Liver (tissue), 9 donors: ENCODE measurements around the gene TTYH2. TPM values are rescaled to one million over a fixed set of nuclear protein-coding genes. Genes with fewer than 3 reads are reported as not detected.
A peak's percentile ranks its signal among the peaks of the same experiment; 100 is the strongest.

Experiments
- DNase-seq: peaks from one replicate; pipeline ENCODE4 v3.0.0-alpha.2; 2017; ENCODE audit warnings: low spot score
- H3K27ac ChIP-seq, 2 donors: one replicate each; pipeline ENCODE4 v1.7.0; 2013; ENCODE audit warnings: inconsistent platforms in 2 of 2, low read length in 2 of 2, control low read depth in 1 of 2, low read depth in 1 of 2, mild to moderate bottlenecking in 1 of 2
- H3K27me3 ChIP-seq, 4 donors: one replicate each; pipeline versions ENCODE4 v1.6.1 to v1.7.0; 2013; ENCODE audit warnings: low read length in 3 of 4, inconsistent platforms in 1 of 4, mild to moderate bottlenecking in 1 of 4, moderate library complexity in 1 of 4; ENCODE audit not compliant: control insufficient read depth in 4 of 4, insufficient read depth in 4 of 4
- H3K36me3 ChIP-seq, 4 donors: one replicate each; pipeline versions ENCODE4 v1.6.1 to v1.7.0; 2013; ENCODE audit warnings: low read length in 3 of 4, mild to moderate bottlenecking in 3 of 4, low read depth in 1 of 4, moderate library complexity in 1 of 4; ENCODE audit not compliant: control insufficient read depth in 4 of 4, insufficient read depth in 3 of 4
- H3K4me1 ChIP-seq, 4 donors: one replicate each; pipeline versions ENCODE4 v1.6.1 to v1.7.0; 2013; ENCODE audit warnings: low read length in 3 of 4, mild to moderate bottlenecking in 3 of 4, moderate library complexity in 1 of 4; ENCODE audit not compliant: control insufficient read depth in 4 of 4, insufficient read depth in 4 of 4
- H3K4me3 ChIP-seq, 3 donors: one replicate each; pipeline versions ENCODE4 v1.6.1 to v1.7.0; 2013; ENCODE audit warnings: low read length in 3 of 3, control low read depth in 1 of 3, low read depth in 1 of 3, mild to moderate bottlenecking in 1 of 3
- H3K9ac ChIP-seq, 2 donors: one replicate each; pipeline ENCODE4 v1.7.0; 2013; ENCODE audit warnings: low read length in 2 of 2, mild to moderate bottlenecking in 2 of 2, moderate library complexity in 2 of 2, control low read depth in 1 of 2, low read depth in 1 of 2
- H3K9me3 ChIP-seq, 4 donors: one replicate each; pipeline versions ENCODE4 v1.6.1 to v1.7.0; 2013; ENCODE audit warnings: low read length in 3 of 4; ENCODE audit not compliant: control insufficient read depth in 4 of 4
- CTCF ChIP-seq: fragments of 150-350 bp; IDR thresholded peaks from 2 replicates; pipeline ENCODE4 v1.5.1; 2017; ENCODE audit warnings: improper control_type of control experiment, low read depth, low read length; ENCODE audit not compliant: missing input control
- GABPA ChIP-seq, 2 donors: IDR thresholded peaks in 1 of 2; conservative IDR thresholded peaks in 1 of 2; 2 replicates each; pipeline ENCODE4 v1.6.1; 2016; ENCODE audit warnings: antibody characterized with exemption in 2 of 2, mild to moderate bottlenecking in 1 of 2, moderate library complexity in 1 of 2
- HNF4A ChIP-seq, 2 donors: conservative IDR thresholded peaks; 2 replicates each; pipeline ENCODE4 v1.6.1; 2016; ENCODE audit warnings: antibody characterized with exemption in 2 of 2, mild to moderate bottlenecking in 2 of 2
- RAD21 ChIP-seq, 2 donors: IDR thresholded peaks; 2 replicates each; pipeline ENCODE4 v1.6.1; 2016; ENCODE audit warnings: antibody characterized with exemption in 2 of 2, mild to moderate bottlenecking in 2 of 2
- REST ChIP-seq: IDR thresholded peaks from 2 replicates; pipeline ENCODE4 v1.6.1; 2016; ENCODE audit warnings: antibody characterized with exemption, mild to moderate bottlenecking
- RXRA ChIP-seq, 2 donors: IDR thresholded peaks; 2 replicates each; pipeline ENCODE4 v1.6.1; 2017 to 2018; ENCODE audit warnings: antibody characterized with exemption in 2 of 2, mild to moderate bottlenecking in 1 of 2
- YY1 ChIP-seq: IDR thresholded peaks from 2 replicates; pipeline ENCODE4 v1.6.1; 2016; ENCODE audit warnings: antibody characterized with exemption, mild to moderate bottlenecking
- WGBS: extraction: QIAGEN DNeasy Blood & Tissue Kit; methylation state at CpG from one replicate; pipeline ENCODE4 v1.1.7; 2013; 5-methylcytosine and 5-hydroxymethylcytosine counted together
- polyA plus RNA-seq, 2 donors: library from polyadenylated mRNA; stranded (reverse) in 1 of 2; unstranded in 1 of 2; fragments of 200-250 nt in 1 of 2; fragments of >200 nt in 1 of 2; fragmentation: Nextera tagmentation in 1 of 2; extraction: Ambion mirVana in 1 of 2; gene quantifications; one replicate each; pipeline versions ENCODE4 v1.2.1 to v1.2.3, GENCODE V29; 2013 to 2015
- total RNA-seq, 2 donors: library from RNA; depleted of rRNA; stranded (reverse); fragments of >200 nt; gene quantifications; one replicate each; pipeline ENCODE4 v1.2.3, GENCODE V29; 2014
- donor health status: healthy.
- donor health status: healthy.
- donor health status: healthy.
- donor health status: healthy.
- donor health status: healthy.

Gene TTYH2
- total and polyA plus RNA-seq, 4 donors, result 0.40 to 2.4 (median 0.99) TPM

GRCh38 chr17:74206332-74206818, 7.0 kb upstream of the TTYH2 start (continued):
- no peak for TF ChIP-seq REST

DNA sequence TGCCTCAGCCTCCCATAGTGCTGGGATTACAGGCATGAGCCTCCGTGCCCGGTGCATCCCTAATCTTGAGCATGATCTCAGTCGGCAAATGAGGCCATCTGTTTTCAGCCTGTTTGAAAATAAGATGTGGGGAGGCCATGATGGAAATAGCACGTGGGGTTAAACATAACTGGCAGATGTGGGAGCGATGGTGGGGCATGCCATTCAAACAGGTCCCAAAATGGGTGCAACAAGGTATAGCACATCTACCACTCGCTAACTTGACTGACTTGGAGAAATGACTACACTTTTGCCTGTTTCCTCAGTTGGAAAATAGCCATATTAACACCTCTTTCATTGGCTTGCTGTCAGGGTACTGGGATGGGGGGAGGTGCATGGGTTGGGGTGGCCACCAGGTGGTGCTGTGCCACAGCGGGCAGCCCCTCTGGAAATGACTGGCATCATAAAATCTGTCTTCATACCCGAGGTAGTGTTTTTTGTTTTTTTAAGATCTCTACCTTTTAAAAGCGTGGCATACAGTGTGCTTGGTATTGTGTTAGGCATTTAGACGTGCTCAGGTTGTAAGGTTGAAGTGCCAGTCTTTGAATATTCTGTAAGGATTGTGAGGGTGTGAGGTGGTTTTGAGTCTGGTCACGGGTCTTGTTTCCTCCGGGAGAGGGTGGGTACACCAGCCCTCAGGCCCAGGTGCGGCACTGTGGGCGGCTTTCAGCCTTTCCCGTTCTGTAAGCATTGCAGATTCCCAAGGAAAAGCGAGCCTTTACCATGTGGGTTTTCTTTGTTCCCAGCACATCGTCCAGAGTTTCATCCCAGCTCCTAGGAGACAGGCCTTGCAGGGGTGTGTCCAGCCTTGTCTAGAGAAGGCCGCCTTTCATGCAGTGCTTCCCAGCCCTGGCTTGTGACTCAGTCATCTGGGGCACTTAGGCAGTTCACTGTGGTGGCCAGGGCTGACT, 2.9 kb upstream of the TTYH2 start:
- no peak overlapping the region for H3K27ac ChIP-seq
- WGBS, result 63% methylated on average over 18 of the region's 18 CpGs
- TF ChIP-seq GABPA (IDR thresholded peaks at IDR 0.05 in 1 of 2, conservative IDR thresholded peaks at IDR 0.05 in 1 of 2) (no peak), REST (no peak), HNF4A (conservative IDR thresholded peaks at IDR 0.05) (no peak), CTCF (peak; percentile 94), YY1 (peak; percentile 31), RXRA (IDR thresholded peaks at IDR 0.05) (peak in 1 of 2 donors; percentile 10), RAD21 (IDR thresholded peaks at IDR 0.05) (peak; percentile 78 to 82)
- H3K27me3 ChIP-seq, result no peaks in the 10 kb centered on the region
- H3K36me3 ChIP-seq, result peaks cover 8 to 33% (median 26%) of the 10 kb centered on the region in 4 donors
- H3K9me3 ChIP-seq, result no peaks in the 10 kb centered on the region
- H3K9ac ChIP-seq, result no peak overlapping the region
- peak; percentile 79 for DNase-seq
- H3K4me1 ChIP-seq, result peaks cover 9 to 40% (median 25%) of the 10 kb centered on the region in 4 donors
- H3K4me3 ChIP-seq, result no peak overlapping the region
